GM18868 (cell line): ENCODE measurements around the gene VIPR2.
"Not testable (repeated sequence)": the region's sequence is repeated elsewhere in the genome, so short reads cannot be mapped to it uniquely, and the experiment has no call there.

ENCODE experiments used
- ATAC-seq: cut with Tn5 transposase; IDR thresholded peaks from one replicate; pipeline ENCODE4 v1.9.1; 2021; ENCODE audit warnings: mild to moderate bottlenecking, moderate library complexity; ENCODE audit not compliant: unreplicated experiment

The VIPR2 gene

DNA sequence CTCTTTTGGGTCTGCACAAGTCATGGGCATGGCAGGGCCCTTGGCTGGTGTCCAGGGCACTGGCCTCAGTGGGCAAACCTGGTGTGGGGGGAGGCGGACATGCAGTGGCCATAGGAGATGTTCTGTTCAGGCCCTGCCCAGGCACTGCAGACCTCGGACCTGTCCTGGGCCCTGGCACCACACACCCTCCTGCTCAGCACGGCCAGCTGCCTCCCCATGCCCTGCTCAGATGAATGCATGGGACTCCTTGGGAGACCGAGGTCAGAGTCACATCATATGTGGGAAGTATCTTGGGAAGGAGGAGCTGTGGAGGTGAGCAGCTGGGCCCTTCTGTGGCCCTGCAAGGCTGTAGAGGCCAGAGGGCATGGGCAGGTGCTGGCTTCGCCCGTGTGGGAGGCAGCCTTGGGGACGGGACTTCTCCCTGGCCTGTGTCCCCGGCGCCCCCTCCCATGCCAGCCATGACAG, 130.8 kb downstream of the VIPR2 start:
- ATAC-seq = no peak

DNA sequence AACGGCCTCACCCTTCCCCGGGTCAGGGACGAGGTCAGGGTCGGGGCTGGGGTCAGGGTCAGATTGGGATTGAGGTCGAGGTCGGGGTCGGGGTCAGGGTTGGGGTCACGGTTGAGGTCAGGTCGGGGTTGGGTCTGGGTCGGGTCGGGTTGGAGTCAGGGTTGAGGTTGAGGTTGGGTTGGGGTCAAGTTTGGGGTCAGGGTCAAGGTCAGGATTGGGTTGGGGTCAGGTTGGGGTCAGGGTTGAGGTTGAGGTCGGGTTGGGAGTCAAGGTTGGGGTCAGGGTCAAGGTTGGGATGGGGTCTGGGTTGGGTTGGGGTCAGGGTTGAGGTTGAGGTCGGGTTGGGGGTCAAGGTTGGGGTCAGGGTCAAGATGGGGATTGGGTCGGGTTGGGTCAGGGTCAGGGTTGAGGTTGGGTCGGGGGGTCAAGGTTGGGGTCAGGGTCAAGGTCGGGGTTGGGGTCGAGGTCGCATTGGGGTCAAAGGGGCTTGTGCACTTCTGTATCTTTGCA, 131.4 kb downstream of the VIPR2 start:
- ATAC-seq = no peak

DNA sequence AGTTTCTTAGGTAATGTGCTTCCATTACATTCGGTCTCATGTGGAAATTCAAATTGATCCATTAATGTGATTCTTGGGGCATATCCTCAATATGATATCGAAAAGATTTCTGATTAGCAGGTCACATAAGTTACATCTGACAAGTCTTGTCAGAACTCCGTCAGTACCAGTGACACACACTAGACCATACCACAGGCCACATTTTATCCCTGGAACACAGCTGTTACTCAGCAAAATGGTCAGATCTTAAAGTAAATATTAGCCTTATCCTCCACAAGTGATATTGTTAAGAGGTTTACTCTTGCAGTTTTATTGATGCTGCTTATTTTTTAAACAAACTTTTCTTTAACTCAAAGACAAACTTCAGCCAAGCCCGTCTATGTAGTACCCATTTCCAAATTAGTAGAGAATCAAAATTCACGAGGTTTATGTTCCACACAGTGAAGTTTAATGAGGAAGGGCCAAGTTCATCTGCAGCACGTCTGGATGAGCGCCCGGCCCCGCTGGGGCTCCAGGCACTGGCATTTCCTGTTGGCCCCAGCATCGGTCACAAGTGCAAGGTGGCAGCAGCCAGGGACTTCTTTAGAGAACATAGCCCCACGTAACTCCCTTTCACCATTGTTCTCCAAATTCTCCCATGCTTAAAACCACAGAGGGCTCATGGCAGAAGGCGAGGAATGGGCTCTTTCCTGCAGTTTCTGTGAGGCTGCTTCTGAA, 132.2 kb downstream of the VIPR2 start:
- no peak for ATAC-seq

DNA sequence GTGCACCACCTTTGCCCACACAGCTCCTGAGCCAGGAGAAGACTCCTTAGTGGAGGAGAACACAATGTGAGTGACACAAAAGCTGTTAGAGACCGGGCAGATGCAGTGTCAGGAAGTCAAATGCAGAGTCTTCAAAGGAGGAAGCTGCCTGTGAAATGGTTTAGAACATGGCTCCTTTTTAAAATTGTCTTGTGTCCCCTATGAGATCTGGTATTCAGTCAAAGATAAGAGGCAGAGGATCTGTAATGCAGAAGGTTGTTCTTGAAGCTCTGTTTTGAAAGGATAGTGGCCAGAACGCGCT, 133.0 kb downstream of the VIPR2 start:
- ATAC-seq = no peak

DNA sequence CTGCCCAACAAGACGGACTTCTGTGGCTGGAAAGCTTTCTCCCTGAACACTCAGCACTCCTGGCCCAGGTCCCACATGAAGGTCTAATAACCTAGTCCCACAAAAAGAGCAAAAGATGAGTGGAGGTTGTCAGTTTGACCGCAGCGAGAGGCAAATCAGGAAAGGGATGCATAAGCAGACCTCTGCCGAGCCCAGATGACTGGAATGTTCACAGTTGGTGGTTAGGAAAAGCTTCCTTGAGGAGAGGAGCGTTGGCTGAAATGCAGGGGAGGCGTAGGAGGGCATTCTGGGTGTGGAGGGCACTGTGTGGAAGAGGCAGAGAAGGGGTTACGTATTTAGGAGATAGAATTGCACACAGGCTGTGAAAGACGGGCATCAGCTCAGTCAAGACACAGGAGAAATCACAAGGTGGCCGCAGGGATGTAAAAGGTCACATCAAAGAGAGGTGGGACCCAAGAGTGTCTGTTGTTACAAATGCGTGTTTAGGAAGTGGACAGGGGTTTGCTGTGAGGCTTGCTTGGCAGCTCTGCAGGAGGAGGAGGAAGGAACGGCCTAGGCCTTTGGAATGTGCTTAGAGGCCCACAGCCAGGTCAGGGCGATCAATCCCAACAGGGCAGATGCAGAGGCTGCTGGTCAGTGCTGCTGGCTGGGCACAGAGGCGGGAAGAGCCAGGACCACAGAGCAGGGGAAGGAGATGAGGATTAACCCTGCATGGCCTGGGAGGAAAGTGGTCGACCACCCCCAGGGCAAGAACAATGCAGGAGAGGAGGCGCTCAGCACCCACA, 133.5 kb downstream of the VIPR2 start:
- no peak for ATAC-seq

DNA sequence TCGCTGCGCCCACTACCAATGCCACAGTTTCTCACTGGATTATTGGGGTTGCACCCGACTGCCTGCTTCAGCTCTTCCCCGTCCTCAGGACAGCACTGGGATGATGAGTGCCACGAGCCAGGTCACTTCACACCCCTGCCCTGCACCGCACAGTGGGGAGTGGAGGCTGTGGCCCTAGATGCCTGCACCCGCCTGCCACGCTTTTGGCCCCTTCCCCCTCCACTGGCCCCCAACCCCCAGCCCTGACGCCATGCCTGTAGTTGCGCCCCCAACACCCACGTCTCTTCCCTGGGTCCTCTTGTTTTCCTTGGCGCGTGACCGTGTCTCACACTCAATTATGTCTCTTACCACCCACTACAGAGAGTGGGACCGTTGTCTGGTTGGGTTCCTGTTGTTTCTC, 134.3 kb downstream of the VIPR2 start:
- no peak for ATAC-seq

DNA sequence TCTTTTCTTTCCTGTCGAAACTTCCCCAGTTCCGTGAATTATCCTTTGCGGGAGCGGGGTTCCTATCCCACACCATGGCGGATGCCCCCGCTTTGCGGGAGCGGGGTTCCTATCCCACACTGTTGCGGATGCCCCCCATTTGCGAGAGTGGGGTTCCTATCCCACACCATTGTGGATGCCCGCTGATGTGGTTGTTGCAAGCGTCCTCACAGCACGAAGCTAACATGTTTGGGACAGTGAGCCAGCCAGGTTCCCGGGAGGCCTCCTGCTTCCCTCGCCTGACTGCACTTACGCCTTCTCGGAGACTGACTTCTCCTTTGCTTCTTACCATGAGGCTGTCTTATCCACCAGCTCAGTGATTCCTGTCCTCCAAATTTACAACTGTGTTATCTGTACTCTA, 134.7 kb downstream of the VIPR2 start:
- ATAC-seq = no peak

DNA sequence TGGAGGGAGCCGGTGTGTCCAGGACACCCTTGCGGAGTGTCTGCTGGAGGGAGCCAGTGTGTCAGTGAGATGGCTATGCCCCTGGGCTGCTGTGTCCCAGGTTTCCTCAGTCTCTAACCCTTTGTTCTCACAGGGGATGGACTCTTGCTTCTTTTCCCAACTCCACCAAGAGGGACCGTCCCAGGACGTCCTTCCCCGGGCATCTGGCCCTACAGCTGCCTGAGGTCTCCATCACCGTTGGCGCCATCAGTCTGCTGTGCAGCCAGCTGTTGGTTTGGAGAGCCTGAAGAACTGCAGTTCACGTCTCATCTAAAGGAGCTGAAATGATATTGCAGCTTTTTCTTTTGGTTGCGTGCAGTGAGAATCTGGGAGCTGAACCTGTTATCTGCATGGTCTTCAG, 136.2 kb downstream of the VIPR2 start:
- ATAC-seq = no peak

DNA sequence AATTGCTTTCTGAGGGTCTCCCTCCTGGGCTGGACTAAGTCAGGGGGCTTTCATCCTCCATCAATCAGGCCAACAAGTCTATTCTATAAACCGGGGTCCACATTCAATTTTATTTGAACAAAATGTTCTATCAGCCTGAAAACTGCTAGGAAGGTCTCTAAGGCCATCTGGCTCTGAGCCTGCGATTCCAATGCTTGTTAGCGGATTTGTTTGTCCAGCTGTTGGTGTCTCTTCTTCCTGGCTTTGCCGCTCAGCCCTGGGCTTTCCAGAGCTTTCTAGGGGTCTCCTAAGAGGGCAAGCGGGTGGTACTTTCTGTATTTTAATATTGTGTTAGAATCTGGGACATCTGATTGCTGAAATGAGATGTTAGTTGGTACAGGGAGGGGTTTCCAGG, 136.7 kb downstream of the VIPR2 start:
- ATAC-seq = no peak

DNA sequence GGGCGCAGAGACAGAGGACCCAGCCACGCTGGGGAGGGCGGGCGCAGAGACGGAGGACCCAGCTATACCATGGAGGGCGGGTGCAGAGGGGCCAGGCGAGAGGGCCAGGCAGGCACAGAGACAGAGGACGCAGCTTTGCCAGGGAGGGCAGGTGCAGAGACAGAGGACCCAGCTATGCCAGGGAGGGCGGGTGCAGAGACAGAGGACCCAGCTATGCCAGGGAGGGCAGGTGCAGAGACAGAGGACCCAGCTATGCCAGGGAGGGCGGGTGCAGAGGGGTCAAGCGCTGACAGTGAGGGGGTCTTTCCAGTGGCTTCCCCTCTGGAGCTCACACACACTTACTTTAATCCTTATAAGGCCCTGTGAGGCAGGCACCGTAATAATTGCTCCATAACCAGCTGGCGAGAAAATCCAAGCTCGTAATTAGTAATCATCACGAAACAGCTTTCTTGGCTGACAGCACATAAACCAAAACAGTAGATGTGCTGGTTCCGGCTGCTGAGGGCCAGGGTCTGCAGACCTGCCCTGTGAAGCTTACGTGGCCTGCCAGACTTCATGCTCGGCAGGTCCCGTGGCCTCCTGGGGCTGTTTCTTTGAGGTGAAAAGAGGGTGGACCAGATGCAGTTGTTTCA, 137.2 kb downstream of the VIPR2 start:
- ATAC-seq = no peak

DNA sequence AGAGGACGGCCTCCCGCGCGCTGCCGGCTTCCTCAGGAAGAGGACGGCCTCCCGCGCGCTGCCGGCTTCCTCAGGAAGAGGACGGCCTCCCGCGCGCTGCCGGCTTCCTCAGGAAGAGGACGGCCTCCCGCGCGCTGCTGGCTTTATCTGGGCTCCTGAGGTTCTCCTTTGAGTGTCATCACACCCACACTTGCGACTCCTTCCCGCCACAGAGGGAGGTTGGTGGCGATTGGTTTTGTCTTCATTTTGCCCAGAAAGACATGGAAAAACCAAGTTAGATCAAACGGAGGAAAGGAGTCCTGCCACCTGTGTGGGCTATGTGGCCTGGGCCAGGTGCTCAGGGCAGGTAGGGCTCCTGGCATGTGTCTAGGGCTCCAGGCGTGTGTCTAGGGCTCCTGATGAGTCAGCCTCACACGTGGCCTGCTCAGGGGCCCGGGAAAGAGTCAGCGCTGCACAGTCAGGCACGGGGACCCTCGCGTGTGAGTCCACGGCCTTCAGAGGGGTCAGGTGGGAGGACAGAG, 138.0 kb downstream of the VIPR2 start:
- ATAC-seq = no peak

DNA sequence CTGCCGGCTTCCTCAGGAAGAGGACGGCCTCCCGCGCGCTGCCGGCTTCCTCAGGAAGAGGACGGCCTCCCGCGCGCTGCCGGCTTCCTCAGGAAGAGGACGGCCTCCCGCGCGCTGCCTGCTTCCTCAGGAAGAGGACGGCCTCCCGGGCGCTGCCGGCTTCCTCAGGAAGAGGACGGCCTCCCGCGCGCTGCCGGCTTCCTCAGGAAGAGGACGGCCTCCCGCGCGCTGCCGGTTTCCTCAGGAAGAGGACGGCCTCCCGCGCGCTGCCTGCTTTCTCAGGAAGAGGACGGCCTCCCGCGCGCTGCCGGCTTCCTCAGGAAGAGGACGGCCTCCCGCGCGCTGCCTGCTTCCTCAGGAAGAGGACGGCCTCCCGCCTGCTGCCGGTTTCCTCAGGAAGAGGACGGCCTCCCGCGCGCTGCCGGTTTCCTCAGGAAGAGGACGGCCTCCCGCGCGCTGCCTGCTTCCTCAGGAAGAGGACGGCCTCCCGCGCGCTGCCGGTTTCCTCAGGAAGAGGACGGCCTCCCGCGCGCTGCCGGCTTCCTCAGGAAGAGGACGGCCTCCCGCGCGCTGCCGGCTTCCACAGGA, 138.6 kb downstream of the VIPR2 start:
- ATAC-seq = not testable (repeated sequence)

DNA sequence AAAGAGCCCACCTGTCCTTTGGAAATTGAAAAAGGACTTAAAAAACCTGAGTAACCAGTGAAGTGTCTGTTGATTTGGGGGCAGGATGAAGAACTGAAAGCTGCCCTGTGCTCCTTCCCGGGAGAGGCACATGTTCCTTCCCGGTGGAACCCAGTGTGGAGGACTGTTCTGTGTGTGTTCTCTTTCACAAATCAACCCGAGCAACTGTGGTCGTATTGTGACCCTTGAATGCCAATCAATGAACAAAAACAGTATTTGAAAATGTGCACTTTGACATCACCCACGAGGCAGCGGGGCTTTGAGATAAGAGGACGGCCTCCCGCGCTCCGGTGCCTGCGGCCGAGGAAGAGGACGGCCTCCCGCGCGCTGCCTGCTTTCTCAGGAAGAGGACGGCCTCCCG, 139.0 kb downstream of the VIPR2 start:
- no peak for ATAC-seq

DNA sequence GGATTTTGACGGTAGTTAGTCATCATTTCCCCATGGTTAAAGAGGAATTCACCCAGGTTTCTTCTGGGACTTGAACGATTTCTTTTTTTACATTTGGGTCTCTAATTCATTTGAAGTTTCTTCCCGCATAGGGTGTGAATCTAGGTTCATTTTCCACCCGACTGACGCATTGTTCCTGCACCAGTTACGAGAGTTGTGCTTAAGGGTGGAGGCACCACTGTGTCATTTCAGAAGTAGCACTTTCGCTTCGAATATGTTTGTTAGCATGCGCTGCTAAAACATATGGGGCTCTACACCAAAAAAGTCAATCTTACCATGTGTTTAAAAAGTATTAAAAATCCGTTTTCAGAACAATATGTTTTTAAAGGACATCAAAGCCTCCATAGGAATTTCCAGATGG, 140.3 kb downstream of the VIPR2 start:
- ATAC-seq = no peak

DNA sequence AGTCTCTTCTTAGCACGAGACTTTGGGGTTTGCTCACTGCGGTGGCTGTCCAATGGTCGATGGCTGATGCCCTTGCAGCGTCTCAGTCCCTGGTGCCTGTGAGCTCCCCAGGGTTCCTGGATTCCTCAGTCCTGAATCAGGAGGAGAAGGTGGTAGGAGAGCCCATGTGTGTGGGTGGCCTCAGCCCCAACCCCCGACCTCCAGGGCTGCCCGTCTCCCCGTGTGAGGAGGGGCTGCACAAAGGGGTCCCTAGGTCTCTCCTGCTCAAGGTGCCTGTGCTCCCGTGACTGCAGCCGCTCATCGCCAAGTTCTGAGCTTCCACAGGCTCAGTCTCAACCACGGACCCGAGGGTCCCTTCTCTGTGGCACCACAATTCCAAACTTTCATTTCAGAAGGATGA, 142.9 kb downstream of the VIPR2 start:
- ATAC-seq = no peak

DNA sequence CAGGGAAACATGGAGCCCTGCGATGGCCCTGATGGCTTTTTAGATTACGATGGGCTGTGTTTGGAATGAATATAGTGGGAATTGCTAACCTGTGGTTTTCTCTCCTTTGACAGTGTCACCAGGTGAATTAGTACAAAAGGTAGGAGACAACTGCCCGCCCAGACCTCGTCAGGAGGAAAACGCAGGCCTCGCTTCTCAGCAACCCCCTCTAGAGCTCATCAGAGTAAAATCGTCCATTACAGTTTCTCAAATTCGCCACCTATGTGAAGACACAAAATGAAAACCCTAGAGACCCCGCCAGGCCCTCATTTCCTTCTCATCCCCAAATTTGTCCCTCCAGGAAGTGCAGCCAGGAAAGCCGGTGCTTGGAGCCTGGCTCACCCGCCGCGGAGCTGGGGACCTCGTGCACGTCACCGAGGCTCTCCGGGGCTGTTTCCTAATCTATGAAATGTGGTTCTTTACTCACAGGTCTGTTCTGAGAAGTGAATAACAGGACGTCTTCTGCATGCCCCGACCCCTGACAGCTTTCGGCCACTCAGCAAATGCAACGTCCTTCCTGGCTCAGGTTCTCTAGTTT, 143.7 kb downstream of the VIPR2 start:
- ATAC-seq = no peak

DNA sequence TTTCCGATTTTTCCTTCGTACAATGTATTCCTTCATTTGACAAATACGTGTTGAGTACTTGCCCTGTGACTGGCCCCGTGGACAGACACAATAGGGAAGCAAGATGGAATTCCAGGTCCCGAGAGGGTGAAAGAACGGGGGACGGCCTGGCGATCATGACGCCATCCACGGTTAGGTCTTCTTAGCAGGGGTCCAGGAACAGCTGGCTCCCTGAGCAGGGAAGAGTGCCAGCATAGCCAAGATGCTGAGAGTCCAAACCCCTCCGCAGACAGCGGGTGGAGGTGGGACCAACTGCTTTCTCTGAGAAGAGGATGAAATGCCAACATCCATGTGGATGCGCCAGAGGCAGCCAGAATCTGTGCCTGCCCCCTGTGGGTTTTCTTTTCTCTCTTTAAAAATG, 144.6 kb downstream of the VIPR2 start:
- ATAC-seq = no peak

DNA sequence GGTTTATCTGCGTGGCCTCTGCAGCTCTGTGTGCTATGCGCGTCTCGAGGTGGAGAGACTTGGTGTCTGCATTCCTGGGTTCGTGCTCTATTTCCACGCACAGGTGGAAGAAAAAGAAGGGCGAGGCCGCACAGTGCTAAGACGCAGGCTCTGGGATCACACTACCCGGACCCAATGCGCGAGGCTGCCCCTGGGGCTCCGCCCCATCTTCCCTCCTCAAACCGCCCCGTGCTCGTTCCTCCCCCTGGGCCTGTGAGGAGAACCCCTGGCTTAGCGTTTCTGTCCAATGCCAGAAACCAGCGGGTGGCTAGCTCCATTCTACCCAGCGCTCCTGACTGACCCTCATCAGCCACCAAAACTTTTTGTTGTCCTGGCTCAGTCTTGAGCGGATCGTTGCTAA, 145.2 kb downstream of the VIPR2 start:
- ATAC-seq = no peak

DNA sequence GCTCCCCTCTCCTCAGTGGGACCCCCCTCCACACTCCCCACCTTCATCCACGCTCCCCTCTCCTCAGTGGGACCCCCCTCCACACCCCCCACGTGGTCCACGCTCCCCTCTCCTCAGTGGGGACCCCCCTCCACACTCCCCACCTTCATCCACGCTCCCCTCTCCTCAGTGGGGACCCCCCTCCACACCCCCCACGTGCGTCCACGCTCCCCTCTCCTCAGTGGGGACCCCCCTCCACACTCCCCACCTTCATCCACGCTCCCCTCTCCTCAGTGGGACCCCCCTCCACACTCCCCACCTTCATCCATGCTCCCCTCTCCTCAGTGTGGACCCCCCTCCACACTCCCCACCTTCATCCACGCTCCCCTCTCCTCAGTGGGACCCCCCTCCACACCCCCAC, 146.4 kb downstream of the VIPR2 start:
- not testable (repeated sequence) for ATAC-seq

DNA sequence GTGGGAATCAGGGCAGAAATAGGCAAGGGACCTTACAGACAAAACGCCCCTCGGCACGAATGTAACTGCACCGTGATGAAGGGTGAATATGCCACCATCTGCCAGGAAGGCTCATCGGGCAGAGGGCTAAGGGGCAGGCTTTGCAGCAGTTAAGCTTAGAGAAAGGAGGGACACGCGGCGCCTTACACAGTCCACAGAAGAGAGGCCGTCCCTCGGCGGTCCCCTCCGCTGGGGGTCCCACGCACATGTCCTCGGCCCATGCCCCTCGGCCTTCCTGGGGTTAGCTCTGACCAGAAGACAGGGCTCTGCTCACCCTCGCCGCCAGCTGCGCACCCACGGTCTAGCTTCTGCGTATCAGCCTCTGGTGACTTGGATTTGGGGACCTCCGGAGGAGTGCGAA, 147.2 kb downstream of the VIPR2 start:
- ATAC-seq = no peak

DNA sequence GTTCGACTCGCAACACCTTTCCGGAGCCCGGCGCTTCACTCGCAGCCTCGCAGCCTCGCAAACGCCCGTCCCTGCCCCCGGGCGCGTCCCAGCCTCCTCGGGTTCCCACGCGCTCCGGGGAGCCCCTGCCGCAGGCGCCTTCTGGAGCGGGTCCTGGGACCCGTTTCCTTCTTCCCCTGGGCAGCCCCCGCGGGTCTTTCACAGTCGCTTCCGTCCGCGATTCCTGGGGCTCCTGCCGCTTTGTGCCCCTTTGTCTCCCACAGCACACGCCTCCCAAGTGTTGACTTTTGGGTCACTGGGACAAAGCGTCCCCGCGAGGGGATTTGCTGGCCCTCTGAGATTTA, 147.6 kb downstream of the VIPR2 start:
- ATAC-seq = no peak
